ENCODE measurements around the gene BMP5. TPM values are rescaled to one million over a fixed set of nuclear protein-coding genes. Genes with fewer than 3 reads are reported as not detected.

The BMP5 gene
- total RNA-seq, 1 experiment from 2014 or later: 17.7 TPM

GRCh38 chr6:55756531-55757031, 118.8 kb downstream of the BMP5 start:
- intact Hi-C loops (cut with micrococcal nuclease; ENCODE audit: unreplicated experiment): no loop called here
- Histone ChIP-seq H3K9me3 (ENCODE audit: control insufficient read depth, insufficient read depth, low read depth, low read length) (peaks cover 17% of the 10 kb centered on the region), H3K36me3 (ENCODE audit: control insufficient read depth, insufficient read depth, low read length) (no peaks in the 10 kb centered on the region; the same call in 1 of the 2 replicates), H3K4me3 (ENCODE audit: low read depth in 2 of 2, low read length in 2 of 2) (no peak overlapping the region), H3K27ac (ENCODE audit: low read length) (peak overlapping the region; percentile 29; the same call in 1 of the 2 replicates), H3K27me3 (ENCODE audit: control insufficient read depth, insufficient read depth, low read length) (no peaks in the 10 kb centered on the region), H3K4me1 (ENCODE audit: control insufficient read depth, insufficient read depth, low read length) (no peaks in the 10 kb centered on the region)
- TF ChIP-seq SIN3A (IDR thresholded peaks at IDR 0.05; ENCODE audit: borderline replicate concordance, insufficient read depth, low read depth, low read length) (no peak), POLR2AphosphoS5 (IDR thresholded peaks at IDR 0.05; ENCODE audit: low read depth, low read length) (no peak), TCF7L2 (IDR thresholded peaks at IDR 0.05; ENCODE audit: low read depth, low read length) (no peak), REST (IDR thresholded peaks at IDR 0.05; ENCODE audit: insufficient read depth in 1 of 2, low read depth in 2 of 2, low read length in 1 of 2) (no peak), CTCF (IDR thresholded peaks at IDR 0.05) (no peak)
- in situ Hi-C loops (cut with HindIII; ENCODE audit: low pct_unique_long_range_greater_than_20kb, low sequenced_read_pairs): no loop called here
- CTCF ChIA-PET: no interaction called here
- ATAC-seq (no peak), DNase-seq (ENCODE audit: low read depth, low spot score) (no peak)
- no TSS peak for BruUV-seq (replicated peaks)
- POLR2A ChIA-PET: no interaction called here

- no peaks in the 10 kb centered on the region for H3K9me3 ChIP-seq (ENCODE audit: control insufficient read depth, insufficient read depth, low read depth, low read length)
- H3K4me3 ChIP-seq (ENCODE audit: low read depth in 2 of 2, low read length in 2 of 2): no peak overlapping the region
- no TSS peak for BruUV-seq (replicated peaks)
- no peaks in the 10 kb centered on the region; the same call in 1 of the 2 replicates for H3K36me3 ChIP-seq (ENCODE audit: control insufficient read depth, insufficient read depth, low read length)
- POLR2A ChIA-PET: no interaction called here
- in situ Hi-C loops (cut with HindIII; ENCODE audit: low pct_unique_long_range_greater_than_20kb, low sequenced_read_pairs) (no loop called here), intact Hi-C loops (cut with micrococcal nuclease; ENCODE audit: unreplicated experiment) (no loop called here)
- no peak overlapping the region; the same call in 1 of the 2 replicates for H3K27ac ChIP-seq (ENCODE audit: low read length)
- DNase-seq (ENCODE audit: low read depth, low spot score) (no peak), ATAC-seq (no peak)
- H3K4me1 ChIP-seq (ENCODE audit: control insufficient read depth, insufficient read depth, low read length): no peaks in the 10 kb centered on the region
- no peak for TF ChIP-seq TCF7L2 (IDR thresholded peaks at IDR 0.05; ENCODE audit: low read depth, low read length)
- TF ChIP-seq SIN3A (IDR thresholded peaks at IDR 0.05; ENCODE audit: borderline replicate concordance, insufficient read depth, low read depth, low read length): no peak
- TF ChIP-seq REST (IDR thresholded peaks at IDR 0.05; ENCODE audit: insufficient read depth in 1 of 2, low read depth in 2 of 2, low read length in 1 of 2): no peak
- no peak for TF ChIP-seq CTCF (IDR thresholded peaks at IDR 0.05)
- no peak for TF ChIP-seq POLR2AphosphoS5 (IDR thresholded peaks at IDR 0.05; ENCODE audit: low read depth, low read length)
- CTCF ChIA-PET: no interaction called here
- H3K27me3 ChIP-seq (ENCODE audit: control insufficient read depth, insufficient read depth, low read length): no peaks in the 10 kb centered on the region
These were observed 126.5 kb downstream of the BMP5 start for GRCh38 chr6:55748880-55749279.
